C4-2B (cell line): Measurements from ENCODE around the gene GDF7.

Experiments used
- ZFX ChIP-seq: fragments of 450-650 bp; IDR thresholded peaks from 2 replicates; pipeline ENCODE4 v1.6.1; 2017
- TF ChIP-seq, protein P1 (sequence below): fragments of 450-650 bp; conservative IDR thresholded peaks from 2 replicates; pipeline ENCODE4 v1.5.1; 2017; ENCODE audit warnings: mild to moderate bottlenecking

DNA sequence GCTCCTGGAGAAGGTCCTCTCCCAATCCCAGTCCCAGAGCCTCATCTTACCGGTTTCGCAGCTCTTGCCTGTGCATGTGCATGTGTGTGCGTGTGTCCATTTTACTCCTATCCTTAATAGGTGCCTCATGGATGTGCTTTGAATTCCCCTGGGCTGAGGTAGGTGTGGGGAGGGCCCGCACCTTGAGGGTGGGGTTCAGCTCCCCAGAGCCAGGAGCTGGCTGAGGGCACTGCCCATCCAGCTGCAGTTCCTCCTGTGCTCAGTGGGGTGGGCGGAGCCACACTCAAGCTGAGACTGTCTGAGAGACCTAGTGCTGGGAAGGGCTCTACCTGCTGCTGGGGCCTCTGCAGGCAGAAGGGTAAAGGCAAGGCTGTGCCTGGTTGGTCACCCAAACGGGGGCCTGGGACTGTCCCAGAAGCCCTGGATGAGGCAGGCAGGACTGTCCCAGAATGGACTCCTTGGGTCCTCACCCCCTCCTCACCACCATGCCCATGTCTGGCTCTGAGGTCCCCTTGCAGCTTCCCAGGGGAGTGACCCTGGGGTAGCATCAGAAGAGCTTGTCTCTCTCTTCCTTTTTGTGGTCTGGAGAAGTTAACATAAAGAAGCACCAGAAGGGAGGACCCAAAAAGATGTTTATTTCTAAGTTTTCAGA lies 8.9 kb downstream of the GDF7 start:
- TF ChIP-seq, protein P1, sequence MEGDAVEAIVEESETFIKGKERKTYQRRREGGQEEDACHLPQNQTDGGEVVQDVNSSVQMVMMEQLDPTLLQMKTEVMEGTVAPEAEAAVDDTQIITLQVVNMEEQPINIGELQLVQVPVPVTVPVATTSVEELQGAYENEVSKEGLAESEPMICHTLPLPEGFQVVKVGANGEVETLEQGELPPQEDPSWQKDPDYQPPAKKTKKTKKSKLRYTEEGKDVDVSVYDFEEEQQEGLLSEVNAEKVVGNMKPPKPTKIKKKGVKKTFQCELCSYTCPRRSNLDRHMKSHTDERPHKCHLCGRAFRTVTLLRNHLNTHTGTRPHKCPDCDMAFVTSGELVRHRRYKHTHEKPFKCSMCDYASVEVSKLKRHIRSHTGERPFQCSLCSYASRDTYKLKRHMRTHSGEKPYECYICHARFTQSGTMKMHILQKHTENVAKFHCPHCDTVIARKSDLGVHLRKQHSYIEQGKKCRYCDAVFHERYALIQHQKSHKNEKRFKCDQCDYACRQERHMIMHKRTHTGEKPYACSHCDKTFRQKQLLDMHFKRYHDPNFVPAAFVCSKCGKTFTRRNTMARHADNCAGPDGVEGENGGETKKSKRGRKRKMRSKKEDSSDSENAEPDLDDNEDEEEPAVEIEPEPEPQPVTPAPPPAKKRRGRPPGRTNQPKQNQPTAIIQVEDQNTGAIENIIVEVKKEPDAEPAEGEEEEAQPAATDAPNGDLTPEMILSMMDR, result no peak
- TF ChIP-seq ZFX, result no peak
